Tibial nerve (tissue), 4 donors: ENCODE measurements around the gene CALML3.

Experiments
- EP300 ChIP-seq, 2 donors: sonication (generic); formaldehyde crosslinking; IDR thresholded peaks; one replicate each; pipeline ENCODE4 v1.6.1; 2017; ENCODE audit warnings: antibody characterized with exemption in 2 of 2, mild to moderate bottlenecking in 1 of 2
- TF ChIP-seq, protein P1 (sequence below), 5 experiments: fragments of 200-600 bp in 3 of 5; fragments of 450-650 bp in 2 of 5; sonication (generic) in 3 of 5; IDR thresholded peaks; one replicate each; pipeline ENCODE4 v1.5.1; 2016 to 2019; ENCODE audit warnings: antibody characterized with exemption in 5 of 5, mild to moderate bottlenecking in 3 of 5, moderate library complexity in 2 of 5

DNA sequence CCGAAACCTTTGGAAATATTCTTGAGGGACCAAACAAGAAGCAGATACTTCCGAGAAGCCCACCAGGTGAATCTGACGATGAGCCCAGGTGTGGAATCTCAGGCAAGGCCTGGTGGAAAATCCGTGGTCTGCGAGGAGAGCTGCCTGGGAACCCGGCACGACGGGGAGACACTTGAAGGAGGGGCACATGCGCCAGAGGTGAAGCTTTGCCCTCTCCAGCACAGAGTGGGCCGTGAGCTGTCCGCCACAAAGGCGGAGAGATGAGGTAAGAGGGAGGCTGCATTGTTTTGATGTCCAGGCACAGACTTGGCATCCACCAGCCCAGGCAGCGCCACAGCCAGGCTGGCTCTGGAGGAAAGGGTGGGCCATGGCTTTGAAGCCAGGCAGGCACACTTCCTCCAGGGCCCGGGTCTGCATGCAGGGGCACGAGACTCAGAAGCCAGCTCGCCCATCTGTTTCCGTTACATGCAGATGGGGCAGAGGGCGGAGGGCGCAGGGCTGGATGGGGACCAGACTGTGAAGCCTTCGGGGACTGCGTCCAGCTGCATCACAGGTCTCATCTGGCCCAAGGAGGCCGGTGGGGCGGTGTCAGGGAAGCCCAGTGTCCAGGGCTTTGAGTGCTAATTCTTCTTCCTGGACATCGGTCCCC lies 45.4 kb downstream of the CALML3 start:
- TF ChIP-seq, protein P1, sequence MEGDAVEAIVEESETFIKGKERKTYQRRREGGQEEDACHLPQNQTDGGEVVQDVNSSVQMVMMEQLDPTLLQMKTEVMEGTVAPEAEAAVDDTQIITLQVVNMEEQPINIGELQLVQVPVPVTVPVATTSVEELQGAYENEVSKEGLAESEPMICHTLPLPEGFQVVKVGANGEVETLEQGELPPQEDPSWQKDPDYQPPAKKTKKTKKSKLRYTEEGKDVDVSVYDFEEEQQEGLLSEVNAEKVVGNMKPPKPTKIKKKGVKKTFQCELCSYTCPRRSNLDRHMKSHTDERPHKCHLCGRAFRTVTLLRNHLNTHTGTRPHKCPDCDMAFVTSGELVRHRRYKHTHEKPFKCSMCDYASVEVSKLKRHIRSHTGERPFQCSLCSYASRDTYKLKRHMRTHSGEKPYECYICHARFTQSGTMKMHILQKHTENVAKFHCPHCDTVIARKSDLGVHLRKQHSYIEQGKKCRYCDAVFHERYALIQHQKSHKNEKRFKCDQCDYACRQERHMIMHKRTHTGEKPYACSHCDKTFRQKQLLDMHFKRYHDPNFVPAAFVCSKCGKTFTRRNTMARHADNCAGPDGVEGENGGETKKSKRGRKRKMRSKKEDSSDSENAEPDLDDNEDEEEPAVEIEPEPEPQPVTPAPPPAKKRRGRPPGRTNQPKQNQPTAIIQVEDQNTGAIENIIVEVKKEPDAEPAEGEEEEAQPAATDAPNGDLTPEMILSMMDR (IDR thresholded peaks at IDR 0.05) = no peak
- TF ChIP-seq EP300 (IDR thresholded peaks at IDR 0.05) = no peak
